Caco-2 (cell line): ENCODE data around the gene YKT6. TPM values are rescaled to one million over a fixed set of nuclear protein-coding genes. Genes with fewer than 3 reads are reported as not detected.

Source experiments
- BruUV-seq: library from RNA; stranded (reverse); fragments of 400-500 nt; replicated peaks from 2 replicates; lab custom pipeline; 2021; lab: Mats Ljungman, UMichigan
- CTCF ChIA-PET: fragments of 300-600 bp; sonication (Branson Sonifier 250); formaldehyde crosslinking; loops from one replicate; lab custom pipeline; 2022; ENCODE audit warnings: antibody characterized with exemption; lab: Charles Lee
- POLR2A ChIA-PET: fragments of 300-600 bp; sonication (Branson Sonifier 250); formaldehyde crosslinking; loops from one replicate; lab custom pipeline; 2022; ENCODE audit warnings: antibody characterized with exemption; lab: Charles Lee
- DNase-seq, 2 experiments: peaks; one replicate each; pipeline versions ENCODE4 v3.0.0 to v3.0.0-alpha.2; 2020 to 2022
- H3K27me3 ChIP-seq: replicated peaks from 2 replicates; pipeline ENCODE4 v1.6.0; 2011; ENCODE audit warnings: low read length; ENCODE audit not compliant: control insufficient read depth, insufficient read depth
- H3K36me3 ChIP-seq: 2 replicates; pipeline ENCODE4 v1.5.1; 2011; ENCODE audit warnings: low read length; ENCODE audit not compliant: control insufficient read depth, insufficient read depth
- H3K4me1 ChIP-seq: fragments of 250-450 bp; sonication (Bioruptor Pico); 2 replicates; pipeline ENCODE4 v1.5.1; 2020; ENCODE audit warnings: mild to moderate bottlenecking
- H3K4me3 ChIP-seq: 2 replicates; pipeline ENCODE4 v1.5.1; 2011; ENCODE audit warnings: low read depth, mild to moderate bottlenecking, control low read depth, low read length
- H3K9me3 ChIP-seq: fragments of 250-450 bp; sonication (Bioruptor Pico); 2 replicates; pipeline ENCODE4 v1.5.1; 2020; ENCODE audit warnings: mild to moderate bottlenecking, moderate library complexity
- H3K27ac Mint-ChIP-seq: one replicate; pipeline ENCODE4 v1.8.0; 2022; ENCODE audit warnings: mixed read lengths; ENCODE audit not compliant: unreplicated experiment
- H3K27me3 Mint-ChIP-seq: one replicate; pipeline ENCODE4 v1.8.0; 2022; ENCODE audit warnings: mixed read lengths; ENCODE audit not compliant: insufficient read depth, unreplicated experiment
- H3K36me3 Mint-ChIP-seq: one replicate; pipeline ENCODE4 v1.8.0; 2022; ENCODE audit warnings: mild to moderate bottlenecking, mixed read lengths; ENCODE audit not compliant: insufficient read depth, unreplicated experiment
- H3K4me1 Mint-ChIP-seq: one replicate; pipeline ENCODE4 v1.8.0; 2022; ENCODE audit warnings: low read depth, mixed read lengths; ENCODE audit not compliant: unreplicated experiment
- H3K4me3 Mint-ChIP-seq: one replicate; pipeline ENCODE4 v1.8.0; 2022; ENCODE audit warnings: mild to moderate bottlenecking, moderate library complexity, mixed read lengths; ENCODE audit not compliant: unreplicated experiment
- H3K9me3 Mint-ChIP-seq: one replicate; pipeline ENCODE4 v1.8.0; 2022; ENCODE audit warnings: mixed read lengths; ENCODE audit not compliant: unreplicated experiment
- CTCF ChIP-seq, 2 experiments: fragments of 200-600 bp in 1 of 2; IDR thresholded peaks; 1 replicate in 1 of 2; 2 replicates in 1 of 2; pipeline versions ENCODE4 v1.5.1 to v1.8.0; 2011 to 2022; ENCODE audit warnings: antibody characterized with exemption in 1 of 2, control low read depth in 1 of 2, inconsistent platforms in 1 of 2, low read depth in 1 of 2, low read length in 1 of 2, mild to moderate bottlenecking in 1 of 2, moderate library complexity in 1 of 2; ENCODE audit not compliant: insufficient read depth in 1 of 2, severe bottlenecking in 1 of 2, unreplicated experiment in 1 of 2
- intact Hi-C: fragments of 100-400 bp; cut with micrococcal nuclease; formaldehyde crosslinking; loops from one replicate; pipeline ENCODE4 v1.10.0; 2022; ENCODE audit not compliant: unreplicated experiment
- total RNA-seq: library from RNA; stranded (reverse); gene quantifications from 2 replicates; pipeline ENCODE4 v1.2.3, GENCODE V29; 2022

The YKT6 gene
- total RNA-seq, 1 experiment from 2014 or later, result 123 TPM

- intact Hi-C loops, result no loop called here
- ChIA-PET CTCF (no interaction called here), POLR2A (no interaction called here)
- no peak overlapping the region for H3K27ac Mint-ChIP-seq
- no peak for TF ChIP-seq CTCF (IDR thresholded peaks at IDR 0.05; ENCODE audit: insufficient read depth in 1 of 2, low read depth in 1 of 2, low read length in 1 of 2, severe bottlenecking in 1 of 2, unreplicated experiment in 1 of 2)
- BruUV-seq, result no TSS peak
- DNase-seq, result no peak
- H3K4me3 Mint-ChIP-seq, result no peak overlapping the region
- H3K9me3 Mint-ChIP-seq, result no peaks in the 10 kb centered on the region
- H3K27me3 Mint-ChIP-seq, result peaks cover 5% of the 10 kb centered on the region
- Histone ChIP-seq H3K4me3 (no peak overlapping the region), H3K27me3 (no peaks in the 10 kb centered on the region), H3K4me1 (no peaks in the 10 kb centered on the region), H3K36me3 (no peaks in the 10 kb centered on the region), H3K9me3 (no peaks in the 10 kb centered on the region)
- H3K4me1 Mint-ChIP-seq, result no peaks in the 10 kb centered on the region
- H3K36me3 Mint-ChIP-seq, result no peaks in the 10 kb centered on the region
Observed at GRCh38 chr7:44220046-44220357, 19.2 kb downstream of the YKT6 start.

GRCh38 chr7:44220358-44221112 lies 19.8 kb downstream of the YKT6 start:
- no peak for TF ChIP-seq CTCF (IDR thresholded peaks at IDR 0.05; ENCODE audit: insufficient read depth in 1 of 2, low read depth in 1 of 2, low read length in 1 of 2, severe bottlenecking in 1 of 2, unreplicated experiment in 1 of 2)
- Mint-ChIP-seq H3K36me3 (no peaks in the 10 kb centered on the region), H3K27ac (no peak overlapping the region), H3K4me1 (no peaks in the 10 kb centered on the region), H3K27me3 (peaks cover 6% of the 10 kb centered on the region), H3K9me3 (no peaks in the 10 kb centered on the region), H3K4me3 (no peak overlapping the region)
- POLR2A ChIA-PET, result no interaction called here
- CTCF ChIA-PET, result interaction anchor here (0.6 kb wide), 2 partner anchors 342 to 974 kb away, joined by 3 to 4 read pairs; no protein-coding TSS in a partner anchor
- Histone ChIP-seq H3K4me1 (no peaks in the 10 kb centered on the region), H3K4me3 (no peak overlapping the region), H3K36me3 (no peaks in the 10 kb centered on the region), H3K27me3 (no peaks in the 10 kb centered on the region), H3K9me3 (no peaks in the 10 kb centered on the region)
- intact Hi-C loops, result no loop called here
- no peak for DNase-seq
- no TSS peak for BruUV-seq

- Mint-ChIP-seq H3K9me3 (no peaks in the 10 kb centered on the region), H3K4me1 (no peaks in the 10 kb centered on the region), H3K27me3 (peaks cover 13% of the 10 kb centered on the region), H3K27ac (no peak overlapping the region), H3K4me3 (no peak overlapping the region), H3K36me3 (no peaks in the 10 kb centered on the region)
- intact Hi-C loops, result no loop called here
- Histone ChIP-seq H3K9me3 (no peaks in the 10 kb centered on the region), H3K4me1 (no peaks in the 10 kb centered on the region), H3K4me3 (no peak overlapping the region), H3K27me3 (no peaks in the 10 kb centered on the region), H3K36me3 (no peaks in the 10 kb centered on the region)
- POLR2A ChIA-PET, result no interaction called here
- DNase-seq, result peak in 1 of 2 experiments; percentile 32
- CTCF ChIA-PET, result interaction anchor here (0.6 kb wide), 2 partner anchors 341 to 975 kb away, joined by 3 to 4 read pairs; no protein-coding TSS in a partner anchor
- no peak for TF ChIP-seq CTCF (IDR thresholded peaks at IDR 0.05; ENCODE audit: insufficient read depth in 1 of 2, low read depth in 1 of 2, low read length in 1 of 2, severe bottlenecking in 1 of 2, unreplicated experiment in 1 of 2)
- no TSS peak for BruUV-seq
Observed at GRCh38 chr7:44221231-44221791, 20.5 kb downstream of the YKT6 start.
